Measurements from ENCODE around the gene ZNF385C.

DNA sequence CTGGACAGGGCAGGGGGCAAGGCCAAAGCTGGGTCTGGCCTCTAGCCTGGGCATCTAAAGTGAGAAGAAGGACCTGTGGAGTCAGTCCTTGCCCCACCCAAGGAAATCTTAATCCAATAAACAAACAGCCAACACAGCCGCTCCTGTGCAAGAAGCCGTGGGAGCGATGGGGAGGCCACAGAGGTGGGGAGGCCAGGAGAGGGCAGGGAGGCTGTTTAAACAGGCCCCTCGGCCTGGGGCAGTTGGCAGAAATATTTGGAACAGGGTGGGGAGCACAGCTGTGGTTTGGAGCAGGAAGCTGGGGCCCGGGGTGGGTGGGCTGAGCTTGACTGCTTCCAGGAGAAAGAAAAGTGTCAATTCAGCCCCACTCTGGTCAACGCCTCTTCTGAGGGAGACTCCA lies 5.3 kb downstream of the ZNF385C start:
- TF ChIP-seq, protein P1, sequence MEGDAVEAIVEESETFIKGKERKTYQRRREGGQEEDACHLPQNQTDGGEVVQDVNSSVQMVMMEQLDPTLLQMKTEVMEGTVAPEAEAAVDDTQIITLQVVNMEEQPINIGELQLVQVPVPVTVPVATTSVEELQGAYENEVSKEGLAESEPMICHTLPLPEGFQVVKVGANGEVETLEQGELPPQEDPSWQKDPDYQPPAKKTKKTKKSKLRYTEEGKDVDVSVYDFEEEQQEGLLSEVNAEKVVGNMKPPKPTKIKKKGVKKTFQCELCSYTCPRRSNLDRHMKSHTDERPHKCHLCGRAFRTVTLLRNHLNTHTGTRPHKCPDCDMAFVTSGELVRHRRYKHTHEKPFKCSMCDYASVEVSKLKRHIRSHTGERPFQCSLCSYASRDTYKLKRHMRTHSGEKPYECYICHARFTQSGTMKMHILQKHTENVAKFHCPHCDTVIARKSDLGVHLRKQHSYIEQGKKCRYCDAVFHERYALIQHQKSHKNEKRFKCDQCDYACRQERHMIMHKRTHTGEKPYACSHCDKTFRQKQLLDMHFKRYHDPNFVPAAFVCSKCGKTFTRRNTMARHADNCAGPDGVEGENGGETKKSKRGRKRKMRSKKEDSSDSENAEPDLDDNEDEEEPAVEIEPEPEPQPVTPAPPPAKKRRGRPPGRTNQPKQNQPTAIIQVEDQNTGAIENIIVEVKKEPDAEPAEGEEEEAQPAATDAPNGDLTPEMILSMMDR (IDR thresholded peaks at IDR 0.05) = no peak
- no peak for TF ChIP-seq EZH2 (IDR thresholded peaks at IDR 0.05; ENCODE audit: borderline replicate concordance, insufficient read depth, low read depth, low read length, poor library complexity, severe bottlenecking)

Measured in B cell (primary cell).